ENCODE data around the gene MC4R.

Gene MC4R

DNA sequence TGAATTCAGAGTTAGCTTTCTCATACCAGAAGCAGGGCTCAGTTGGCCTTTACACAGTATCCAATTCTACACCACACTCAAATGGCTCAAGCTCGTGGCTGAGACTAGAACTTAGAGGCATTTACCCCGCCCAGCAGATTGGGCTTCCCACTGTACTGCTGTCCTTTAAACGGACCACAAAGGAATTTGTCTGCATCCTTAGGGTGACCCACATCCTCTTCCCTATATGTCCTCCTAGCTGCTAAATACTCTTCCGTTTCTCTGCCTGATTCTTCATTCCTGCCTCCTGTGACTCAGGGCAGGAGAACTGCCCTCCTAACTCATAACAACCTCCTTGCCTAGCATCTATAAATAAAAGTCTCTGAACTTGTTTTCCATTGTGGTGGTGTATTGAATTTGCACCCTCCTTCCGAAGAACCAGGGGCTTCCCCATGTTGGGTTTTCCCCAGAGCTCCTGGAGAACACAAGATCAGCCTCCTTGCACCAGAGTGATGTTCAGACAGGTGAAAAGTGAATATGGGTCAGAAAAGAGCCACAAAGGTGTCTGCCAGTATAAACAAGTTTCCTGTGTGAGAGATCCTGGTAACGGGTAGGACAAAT, 32.0 kb upstream of the MC4R start:
- TF ChIP-seq, protein P1, sequence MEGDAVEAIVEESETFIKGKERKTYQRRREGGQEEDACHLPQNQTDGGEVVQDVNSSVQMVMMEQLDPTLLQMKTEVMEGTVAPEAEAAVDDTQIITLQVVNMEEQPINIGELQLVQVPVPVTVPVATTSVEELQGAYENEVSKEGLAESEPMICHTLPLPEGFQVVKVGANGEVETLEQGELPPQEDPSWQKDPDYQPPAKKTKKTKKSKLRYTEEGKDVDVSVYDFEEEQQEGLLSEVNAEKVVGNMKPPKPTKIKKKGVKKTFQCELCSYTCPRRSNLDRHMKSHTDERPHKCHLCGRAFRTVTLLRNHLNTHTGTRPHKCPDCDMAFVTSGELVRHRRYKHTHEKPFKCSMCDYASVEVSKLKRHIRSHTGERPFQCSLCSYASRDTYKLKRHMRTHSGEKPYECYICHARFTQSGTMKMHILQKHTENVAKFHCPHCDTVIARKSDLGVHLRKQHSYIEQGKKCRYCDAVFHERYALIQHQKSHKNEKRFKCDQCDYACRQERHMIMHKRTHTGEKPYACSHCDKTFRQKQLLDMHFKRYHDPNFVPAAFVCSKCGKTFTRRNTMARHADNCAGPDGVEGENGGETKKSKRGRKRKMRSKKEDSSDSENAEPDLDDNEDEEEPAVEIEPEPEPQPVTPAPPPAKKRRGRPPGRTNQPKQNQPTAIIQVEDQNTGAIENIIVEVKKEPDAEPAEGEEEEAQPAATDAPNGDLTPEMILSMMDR (conservative IDR thresholded peaks at IDR 0.05; ENCODE audit: low read depth, low read length), result no peak
- no peak for DNase-seq (ENCODE audit: low read depth)
- no peak overlapping the region for H3K4me3 ChIP-seq (ENCODE audit: low read length)

DNA sequence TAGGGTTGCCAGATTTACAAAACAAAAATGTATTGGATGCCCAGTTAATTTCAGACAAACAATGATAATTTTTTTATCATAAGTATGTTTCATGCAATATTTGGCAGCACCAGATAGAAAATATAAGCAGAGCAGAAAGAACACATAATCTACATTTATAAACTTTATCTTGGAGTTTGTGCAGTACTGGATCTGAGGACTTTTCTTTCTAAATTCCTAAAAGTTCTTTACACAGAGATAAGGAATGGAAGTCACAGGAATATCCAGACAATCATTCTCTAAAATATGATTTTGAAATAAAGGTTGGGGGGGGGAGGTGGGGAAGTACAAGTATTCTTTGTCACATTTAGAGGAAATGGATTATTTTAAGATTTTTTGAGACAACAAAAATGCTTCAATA, 28.8 kb upstream of the MC4R start:
- TF ChIP-seq, protein P1 (conservative IDR thresholded peaks at IDR 0.05; ENCODE audit: low read depth, low read length), result no peak
- no peak overlapping the region for H3K4me3 ChIP-seq (ENCODE audit: low read length)
- DNase-seq (ENCODE audit: low read depth), result no peak

DNA sequence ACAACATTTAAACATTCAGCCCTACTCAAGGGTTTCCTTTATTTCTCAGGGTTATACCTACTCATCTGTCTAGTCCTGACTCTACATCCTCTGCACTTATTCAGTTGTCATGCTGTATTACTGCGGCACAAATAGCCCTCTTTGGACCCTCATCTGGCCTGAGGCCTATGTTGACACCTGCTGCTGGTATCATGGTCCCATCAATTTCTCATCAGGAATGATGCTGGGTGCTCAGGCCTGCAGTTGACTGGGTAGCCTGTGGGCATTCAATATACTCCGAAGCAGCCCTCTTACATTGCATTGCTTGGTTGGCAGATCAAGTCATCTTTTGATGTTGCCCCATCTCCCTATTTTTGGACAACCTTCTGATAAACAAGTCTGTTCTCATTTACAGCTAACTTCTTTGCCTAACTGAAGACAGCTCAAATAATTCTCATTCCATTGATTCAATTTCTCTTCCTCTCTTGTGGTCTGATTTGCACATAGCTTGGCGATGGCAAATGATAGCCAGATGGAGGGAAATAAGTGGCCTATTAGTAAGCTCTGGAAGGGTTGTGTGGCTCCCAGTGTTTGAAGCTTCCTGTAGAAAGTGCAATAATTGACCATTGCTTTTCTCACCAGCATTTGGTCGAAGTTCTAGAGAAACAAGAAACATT, 19.1 kb upstream of the MC4R start:
- no peak for DNase-seq (ENCODE audit: low read depth)
- no peak overlapping the region for H3K4me3 ChIP-seq (ENCODE audit: low read length)
- TF ChIP-seq, protein P1 (conservative IDR thresholded peaks at IDR 0.05; ENCODE audit: low read depth, low read length), result no peak

DNA sequence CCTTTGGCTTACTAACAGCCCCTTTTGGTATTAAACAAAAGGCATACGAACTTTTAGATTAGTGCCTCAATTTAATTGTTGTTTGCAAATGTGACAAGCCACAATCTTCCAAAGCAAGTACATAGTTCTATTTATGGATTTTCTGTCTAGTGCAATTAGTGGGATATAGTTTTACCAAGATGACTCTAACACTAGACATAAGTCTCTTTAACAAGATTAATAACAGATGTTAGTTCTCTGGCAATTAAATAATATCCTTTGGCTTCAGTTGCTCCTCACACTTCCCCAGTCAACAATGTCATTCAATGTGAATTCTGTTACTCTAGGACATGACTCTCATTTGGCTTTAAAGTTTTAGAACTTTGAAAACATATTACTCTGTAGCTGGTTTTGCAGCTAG, 16.7 kb upstream of the MC4R start:
- TF ChIP-seq, protein P1 (conservative IDR thresholded peaks at IDR 0.05; ENCODE audit: low read depth, low read length), result no peak
- DNase-seq (ENCODE audit: low read depth), result no peak
- H3K4me3 ChIP-seq (ENCODE audit: low read length), result no peak overlapping the region

DNA sequence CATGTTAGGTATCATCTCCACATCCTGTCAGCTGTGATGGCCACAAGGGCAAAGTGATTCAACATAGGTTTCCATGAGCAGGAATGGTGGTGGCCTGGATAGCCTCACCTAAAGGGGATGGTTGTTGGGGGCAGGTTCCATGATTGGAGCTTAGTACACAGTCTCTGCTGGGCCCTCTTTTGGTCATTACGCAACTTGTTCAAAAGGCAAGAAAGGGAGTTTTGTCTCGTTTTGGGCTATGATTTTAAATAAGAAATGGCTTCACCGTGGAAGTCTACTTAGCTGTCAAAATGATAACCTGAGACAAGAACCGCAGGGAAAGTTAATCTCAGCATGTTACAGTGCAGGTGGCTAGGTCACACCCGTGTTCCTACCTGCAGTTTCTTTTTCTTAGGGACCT, 13.1 kb upstream of the MC4R start:
- no peak for DNase-seq (ENCODE audit: low read depth)
- TF ChIP-seq, protein P1 (conservative IDR thresholded peaks at IDR 0.05; ENCODE audit: low read depth, low read length), result no peak
- H3K4me3 ChIP-seq (ENCODE audit: low read length), result no peak overlapping the region

DNA sequence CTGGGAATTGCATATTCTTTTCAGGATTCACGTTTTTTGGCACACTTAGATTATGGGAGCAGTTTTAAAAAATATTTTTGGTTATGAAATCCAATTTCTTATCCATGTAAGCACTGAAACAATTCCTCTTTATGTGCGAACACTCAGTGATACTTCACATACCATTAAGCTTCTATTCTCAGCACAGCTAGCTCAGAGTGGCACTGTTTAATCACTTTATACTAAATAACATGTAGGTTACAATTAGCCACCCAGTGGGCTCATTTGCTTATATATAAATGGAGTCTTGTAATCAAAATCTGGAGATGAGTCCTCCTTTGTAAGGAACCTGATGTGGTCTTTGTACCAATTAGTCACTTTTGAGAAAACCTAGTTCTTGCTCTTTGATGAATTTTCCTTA, 11.3 kb upstream of the MC4R start:
- DNase-seq (ENCODE audit: low read depth), result no peak
- TF ChIP-seq, protein P1 (conservative IDR thresholded peaks at IDR 0.05; ENCODE audit: low read depth, low read length), result no peak
- no peak overlapping the region for H3K4me3 ChIP-seq (ENCODE audit: low read length)

Data from retinal pigment epithelial cell (primary cell).